ENCODE results near the gene RNF2.

DNA sequence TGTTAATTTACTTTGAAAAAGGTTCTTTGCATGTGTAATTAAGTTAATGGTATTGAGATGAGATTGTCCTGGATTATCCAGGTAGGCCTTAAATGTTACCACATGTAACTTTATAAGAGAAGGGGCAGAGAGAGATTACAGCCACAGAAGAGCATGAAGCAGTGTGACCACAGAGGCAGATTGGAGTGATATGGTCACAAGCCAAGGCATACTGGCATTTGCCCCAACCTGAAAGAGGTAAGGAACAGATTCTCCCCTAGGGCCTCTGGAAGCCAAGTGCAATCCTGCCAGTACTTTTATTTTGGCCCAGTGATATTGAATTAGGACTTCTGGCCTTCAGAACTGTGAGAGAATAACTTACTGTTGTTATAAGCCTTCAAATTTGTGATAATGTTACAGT is 23.0 kb downstream of the RNF2 start:
- TF ChIP-seq POLR2A (IDR thresholded peaks at IDR 0.05; ENCODE audit: borderline replicate concordance, extremely low read depth, insufficient read depth, insufficient read length) (no peak), TCF7L2 (IDR thresholded peaks at IDR 0.05; ENCODE audit: borderline replicate concordance, extremely low read depth, insufficient read depth, insufficient read length) (no peak), RAD21 (IDR thresholded peaks at IDR 0.05; ENCODE audit: low read depth) (no peak), YY1 (IDR thresholded peaks at IDR 0.05; ENCODE audit: extremely low read depth, insufficient replicate concordance, low read depth, low read length) (no peak), EZH2phosphoT487 (IDR thresholded peaks at IDR 0.05; ENCODE audit: borderline replicate concordance) (no peak), REST (IDR thresholded peaks at IDR 0.05; ENCODE audit: low read depth) (no peak), POLR2AphosphoS5 (IDR thresholded peaks at IDR 0.05; ENCODE audit: low read depth, low read length) (no peak), EGR1 (IDR thresholded peaks at IDR 0.05; ENCODE audit: low read depth) (no peak), EZH2 (IDR thresholded peaks at IDR 0.05) (no peak), SRF (IDR thresholded peaks at IDR 0.05; ENCODE audit: low read depth) (no peak)
- TF ChIP-seq, protein P1, sequence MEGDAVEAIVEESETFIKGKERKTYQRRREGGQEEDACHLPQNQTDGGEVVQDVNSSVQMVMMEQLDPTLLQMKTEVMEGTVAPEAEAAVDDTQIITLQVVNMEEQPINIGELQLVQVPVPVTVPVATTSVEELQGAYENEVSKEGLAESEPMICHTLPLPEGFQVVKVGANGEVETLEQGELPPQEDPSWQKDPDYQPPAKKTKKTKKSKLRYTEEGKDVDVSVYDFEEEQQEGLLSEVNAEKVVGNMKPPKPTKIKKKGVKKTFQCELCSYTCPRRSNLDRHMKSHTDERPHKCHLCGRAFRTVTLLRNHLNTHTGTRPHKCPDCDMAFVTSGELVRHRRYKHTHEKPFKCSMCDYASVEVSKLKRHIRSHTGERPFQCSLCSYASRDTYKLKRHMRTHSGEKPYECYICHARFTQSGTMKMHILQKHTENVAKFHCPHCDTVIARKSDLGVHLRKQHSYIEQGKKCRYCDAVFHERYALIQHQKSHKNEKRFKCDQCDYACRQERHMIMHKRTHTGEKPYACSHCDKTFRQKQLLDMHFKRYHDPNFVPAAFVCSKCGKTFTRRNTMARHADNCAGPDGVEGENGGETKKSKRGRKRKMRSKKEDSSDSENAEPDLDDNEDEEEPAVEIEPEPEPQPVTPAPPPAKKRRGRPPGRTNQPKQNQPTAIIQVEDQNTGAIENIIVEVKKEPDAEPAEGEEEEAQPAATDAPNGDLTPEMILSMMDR (IDR thresholded peaks at IDR 0.05 in 2 of 3, conservative IDR thresholded peaks at IDR 0.05 in 1 of 3; ENCODE audit: borderline replicate concordance in 1 of 3, insufficient read depth in 1 of 3, low read depth in 2 of 3, low read length in 2 of 3): no peak
- TF ChIP-seq, protein P2, sequence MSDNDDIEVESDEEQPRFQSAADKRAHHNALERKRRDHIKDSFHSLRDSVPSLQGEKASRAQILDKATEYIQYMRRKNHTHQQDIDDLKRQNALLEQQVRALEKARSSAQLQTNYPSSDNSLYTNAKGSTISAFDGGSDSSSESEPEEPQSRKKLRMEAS (IDR thresholded peaks at IDR 0.05): no peak

Measured in HCT116 (cell line).